NCI-H187 (cell line): ENCODE measurements around the gene PRKCI.
"Not testable (repeated sequence)": the region's sequence is repeated elsewhere in the genome, so short reads cannot be mapped to it uniquely, and the experiment has no call there.

Experiments
- DNase-seq, 2 experiments: peaks; one replicate each; lab custom pipeline; 2025; lab: John Stamatoyannopoulos, UW

PRKCI gene

DNA sequence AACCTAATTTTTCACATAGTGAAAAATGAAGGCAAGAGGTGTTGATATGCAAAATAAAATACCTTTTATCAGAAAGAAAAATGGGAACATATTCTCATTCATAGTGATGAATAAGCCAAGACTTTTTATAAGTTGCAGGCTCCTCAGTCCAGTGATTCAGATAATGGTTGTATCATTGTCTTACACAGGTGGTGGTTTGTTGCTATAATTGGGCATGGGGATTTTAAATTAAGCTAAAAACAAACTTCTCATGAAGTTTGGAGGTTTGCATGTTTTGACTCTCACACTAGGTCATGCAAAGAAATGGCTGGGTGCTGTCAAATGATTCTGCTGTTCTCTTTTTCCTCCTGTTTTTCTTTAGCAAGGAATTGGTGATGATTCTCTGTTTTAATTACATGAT lies 74.5 kb downstream of the PRKCI start:
- no peak for DNase-seq

DNA sequence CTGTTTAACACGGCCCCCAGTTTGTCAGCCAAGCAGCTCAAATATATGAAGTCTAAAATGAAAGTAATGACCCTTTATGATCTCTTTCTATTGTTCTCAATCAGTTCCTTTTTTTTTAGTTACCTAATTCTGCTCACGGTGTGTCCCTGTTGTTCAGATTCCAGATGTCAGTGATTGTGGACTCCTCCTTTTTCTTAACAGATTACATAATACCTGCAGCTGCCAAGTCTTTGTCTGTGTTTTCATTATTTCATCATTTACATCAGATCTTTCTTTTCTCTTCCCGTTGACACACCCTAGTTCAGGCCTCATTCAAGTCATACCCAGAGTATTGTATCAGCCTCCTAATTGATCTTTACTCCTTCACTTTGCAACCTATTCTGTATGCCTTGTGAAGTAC lies 79.2 kb downstream of the PRKCI start:
- DNase-seq, result no peak

DNA sequence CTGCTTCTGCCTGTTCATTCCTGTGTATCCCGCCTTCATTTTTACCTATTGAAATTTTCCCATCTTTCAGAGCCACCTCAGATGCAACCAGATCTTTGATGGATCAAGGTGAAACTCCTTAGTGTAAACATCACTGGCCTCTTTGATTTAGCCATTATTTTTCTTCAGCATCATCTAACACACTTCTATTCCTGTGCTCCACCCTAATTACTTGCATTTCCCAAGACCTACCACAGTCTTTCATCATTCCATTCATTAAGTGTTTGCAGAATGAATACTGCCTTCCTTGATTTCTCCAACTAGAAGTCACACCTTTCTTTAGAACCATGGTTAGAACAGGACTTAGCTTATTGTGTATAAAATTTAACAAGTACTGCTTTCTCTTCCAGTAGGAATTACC lies 79.8 kb downstream of the PRKCI start:
- no peak for DNase-seq

DNA sequence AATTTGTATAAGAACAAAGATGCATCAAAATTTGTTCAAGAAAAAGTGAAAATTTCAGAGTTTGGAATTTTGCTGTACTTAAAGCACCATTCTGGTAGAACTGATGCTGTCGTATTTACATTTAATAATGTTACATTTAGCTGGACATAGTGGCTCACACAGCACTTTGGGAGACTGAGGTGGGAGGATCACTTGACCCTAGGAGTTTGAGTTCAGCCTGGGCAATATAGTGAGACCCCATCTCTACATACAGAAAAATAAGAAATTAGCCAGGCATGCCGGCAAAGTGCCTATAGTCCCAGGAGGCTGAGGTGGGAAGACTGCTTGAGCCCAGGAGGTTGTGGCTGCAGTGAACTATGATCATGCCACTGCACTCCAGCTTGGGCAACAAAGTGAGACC lies 83.8 kb downstream of the PRKCI start:
- DNase-seq, result no peak

DNA sequence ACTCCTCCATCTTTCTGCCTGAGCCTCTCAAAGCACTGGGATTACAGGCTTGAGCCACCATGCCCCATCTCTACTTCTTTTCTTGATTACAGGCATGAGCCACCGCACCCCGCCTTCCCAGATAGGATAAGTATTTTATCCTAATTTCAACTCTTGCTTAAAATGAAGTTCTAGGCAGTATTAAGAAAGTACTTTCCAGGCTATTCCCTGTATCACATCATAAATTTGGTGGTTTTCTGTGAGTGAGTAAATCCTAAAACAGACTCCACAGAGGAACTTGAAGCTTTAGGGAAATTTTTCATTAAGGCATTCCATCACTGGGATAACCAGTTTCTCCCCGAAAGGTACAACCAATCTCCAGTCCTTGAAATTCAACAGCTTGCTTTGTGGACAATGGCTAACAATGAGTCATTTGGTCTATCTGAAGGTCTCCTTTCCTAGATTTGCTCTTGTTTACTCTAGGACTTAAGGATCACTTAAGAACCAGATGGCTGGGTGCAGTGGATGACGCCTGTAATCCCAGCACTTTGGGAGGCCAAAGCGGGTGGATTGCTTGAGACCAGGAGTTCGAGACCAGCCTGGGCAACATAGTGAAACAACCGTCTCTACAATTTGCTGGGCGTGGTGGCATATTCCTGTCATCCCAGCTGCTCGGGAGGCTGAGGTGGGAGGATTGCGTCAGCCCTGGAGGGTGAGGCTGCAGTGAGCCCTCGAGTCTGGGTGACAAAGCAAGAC lies 85.6 kb downstream of the PRKCI start:
- DNase-seq, result no peak

DNA sequence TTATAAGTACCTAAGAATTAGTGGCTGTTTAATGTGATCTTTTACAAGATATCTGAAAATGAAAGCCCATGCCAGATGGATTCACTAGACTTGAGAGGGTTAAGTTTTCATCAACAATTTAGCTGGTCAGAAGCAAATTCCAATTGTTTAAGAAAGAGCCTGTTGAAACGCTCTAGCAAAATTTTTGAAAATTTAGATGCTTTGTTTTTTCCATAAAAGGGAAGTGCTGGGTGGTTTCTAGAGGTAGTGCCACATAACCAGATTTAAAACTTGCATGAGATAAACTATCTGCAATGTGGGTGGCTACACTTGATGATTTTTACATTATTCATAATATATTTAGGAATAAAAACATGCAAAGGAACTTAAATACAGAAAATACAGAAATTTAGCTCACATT lies 86.8 kb downstream of the PRKCI start:
- no peak for DNase-seq

DNA sequence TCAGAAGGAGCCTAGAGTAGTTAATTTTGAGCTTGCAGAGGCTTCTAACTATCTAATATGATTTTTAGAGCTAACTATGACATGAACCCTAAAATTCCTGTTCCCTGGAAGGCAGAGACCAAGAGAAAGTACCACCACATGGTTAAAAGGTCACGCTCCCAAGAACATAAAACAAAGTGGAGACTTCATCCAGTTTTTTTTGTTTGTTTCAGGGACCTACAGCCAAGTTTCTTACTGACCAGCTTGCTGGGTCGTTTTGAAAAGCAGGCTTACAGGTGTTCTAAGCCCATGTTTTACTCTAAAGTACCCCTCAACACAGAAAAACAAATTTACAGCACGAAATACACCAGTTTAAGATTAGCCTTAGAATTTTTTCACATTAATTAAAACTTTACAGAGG lies 95.7 kb downstream of the PRKCI start:
- DNase-seq, result no peak

DNA sequence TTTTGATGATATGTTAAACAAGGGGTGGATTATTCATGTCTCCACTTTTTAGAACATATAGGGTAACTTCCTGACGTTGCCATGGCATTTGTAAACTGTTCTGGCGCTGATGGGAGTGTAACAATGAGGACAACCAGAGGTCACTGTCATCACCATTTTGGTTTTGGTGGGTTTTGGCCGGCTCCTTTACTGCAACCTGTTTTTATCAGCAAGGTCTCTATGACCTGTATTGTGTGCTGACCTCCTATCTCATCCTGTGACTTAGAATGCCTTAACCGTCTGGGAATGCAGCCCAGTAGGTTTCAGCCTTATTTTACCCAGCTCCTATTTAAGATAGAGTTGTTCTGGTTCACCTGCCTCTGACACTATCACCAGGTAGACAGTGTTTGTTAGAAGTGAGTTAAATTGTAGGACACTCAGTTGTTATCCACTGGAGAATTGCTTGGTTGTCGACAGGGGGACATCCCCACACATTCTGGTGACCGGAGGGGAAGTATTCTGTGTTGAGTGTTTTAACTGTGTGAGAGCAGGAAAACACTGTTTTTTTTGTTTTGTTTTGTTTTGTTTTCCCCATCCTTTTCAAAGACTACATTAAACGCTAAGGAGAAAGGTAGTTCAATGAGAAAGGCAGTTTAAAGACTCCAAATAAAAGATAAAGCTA lies 98.4 kb downstream of the PRKCI start:
- no peak for DNase-seq

DNA sequence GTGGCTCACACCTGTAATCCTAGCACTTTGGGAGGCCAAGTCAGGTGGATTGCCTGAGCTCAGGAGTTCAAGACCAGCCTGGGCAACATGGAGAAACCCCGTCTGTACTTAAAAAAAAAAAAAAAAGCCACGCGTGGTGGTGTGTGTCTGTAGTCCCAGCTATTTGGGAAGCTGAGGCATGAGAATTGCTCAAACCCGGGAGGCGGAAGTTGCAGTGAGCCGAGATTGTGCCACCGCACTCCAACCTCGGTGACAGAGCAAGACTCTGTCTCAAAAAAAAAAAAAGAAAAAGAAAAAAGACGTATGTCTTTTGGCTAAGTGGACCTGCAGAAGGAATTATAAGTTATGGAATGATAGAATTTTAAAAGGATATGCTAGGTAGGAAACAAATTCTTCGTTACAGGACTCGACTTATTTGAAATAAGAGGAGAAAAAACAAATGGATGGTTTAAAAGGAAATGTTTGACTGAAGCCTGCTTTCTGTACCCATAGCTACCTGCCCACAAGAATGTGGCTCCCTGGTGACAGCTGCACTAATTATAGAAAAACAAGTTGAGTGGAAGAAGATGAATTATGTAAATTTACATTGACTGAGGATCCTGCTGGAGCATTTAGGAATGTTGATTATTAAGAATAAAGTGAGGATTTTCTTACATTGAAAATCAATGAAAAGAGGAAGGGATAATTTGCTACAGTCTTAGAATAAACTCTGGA lies 99.3 kb downstream of the PRKCI start:
- DNase-seq, result no peak

DNA sequence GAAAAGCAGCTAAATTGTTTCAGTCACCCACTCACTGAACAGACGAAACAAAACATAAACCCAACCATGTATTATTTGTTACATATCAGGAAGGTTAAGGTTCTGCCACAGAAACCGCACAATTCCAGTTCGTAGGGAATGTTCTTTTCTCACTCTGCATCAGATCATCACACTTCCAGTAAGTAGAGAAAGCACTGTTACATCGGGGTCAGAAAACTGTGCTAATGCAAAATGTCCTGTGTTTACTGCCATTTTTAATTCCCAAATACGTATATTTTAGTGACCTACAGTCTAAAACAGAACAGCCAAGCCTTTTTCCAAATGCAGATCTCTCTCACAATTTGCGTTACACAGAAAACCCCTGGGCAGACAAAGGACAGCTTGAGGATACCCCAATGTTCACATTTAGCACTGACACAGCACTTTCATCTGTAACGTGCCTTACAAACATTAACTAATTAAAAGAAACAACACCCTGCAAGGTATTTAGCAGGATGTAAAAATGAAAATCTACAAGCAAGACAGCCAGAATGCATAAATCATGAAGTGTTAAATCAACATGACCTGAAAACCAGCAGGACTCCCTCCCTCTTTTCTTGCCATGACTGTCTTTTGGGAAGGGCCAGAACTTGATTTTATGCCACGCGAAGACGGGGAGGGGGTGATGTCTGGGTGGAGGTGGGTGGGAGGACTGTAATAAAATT lies 100.5 kb downstream of the PRKCI start:
- no peak for DNase-seq

DNA sequence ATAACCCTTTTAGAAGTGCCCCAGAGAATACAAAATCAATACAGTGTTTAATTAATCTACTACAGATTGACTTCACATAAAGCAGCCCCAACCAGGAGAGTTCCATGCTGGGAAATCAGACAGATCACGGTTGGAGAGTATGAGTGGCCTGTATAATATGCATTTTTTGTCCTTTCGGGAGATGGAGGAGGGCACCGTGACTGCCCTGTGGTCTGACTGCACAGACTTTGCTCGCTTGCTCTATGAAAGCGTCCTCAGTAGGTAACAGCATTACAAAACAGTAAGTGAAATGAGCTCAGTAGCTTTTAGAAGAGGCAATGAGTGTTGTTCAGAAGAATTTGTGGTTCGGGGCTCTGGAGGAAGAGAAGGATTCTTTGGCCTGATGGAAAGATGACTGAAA lies 101.1 kb downstream of the PRKCI start:
- DNase-seq, result no peak

DNA sequence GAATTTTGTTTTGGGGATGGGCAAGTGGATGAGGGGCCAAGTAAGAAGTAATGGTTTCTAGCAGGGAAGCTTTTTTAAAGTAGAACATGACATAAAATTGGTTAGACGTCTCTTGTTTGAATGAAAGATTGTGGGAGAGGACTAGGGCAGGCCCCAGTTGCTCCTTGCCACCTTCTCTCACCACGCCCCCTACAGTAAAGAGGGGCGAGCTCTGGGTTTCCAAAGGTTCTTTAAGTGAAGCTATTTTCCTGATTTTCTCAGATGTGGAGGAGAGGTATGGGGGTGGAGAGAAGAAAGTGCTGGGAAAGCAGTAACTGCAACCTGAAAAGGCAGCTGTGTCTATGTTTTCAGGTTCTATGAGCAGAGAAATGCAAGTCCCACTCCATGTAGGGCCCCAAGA lies 102.7 kb downstream of the PRKCI start:
- DNase-seq, result no peak

DNA sequence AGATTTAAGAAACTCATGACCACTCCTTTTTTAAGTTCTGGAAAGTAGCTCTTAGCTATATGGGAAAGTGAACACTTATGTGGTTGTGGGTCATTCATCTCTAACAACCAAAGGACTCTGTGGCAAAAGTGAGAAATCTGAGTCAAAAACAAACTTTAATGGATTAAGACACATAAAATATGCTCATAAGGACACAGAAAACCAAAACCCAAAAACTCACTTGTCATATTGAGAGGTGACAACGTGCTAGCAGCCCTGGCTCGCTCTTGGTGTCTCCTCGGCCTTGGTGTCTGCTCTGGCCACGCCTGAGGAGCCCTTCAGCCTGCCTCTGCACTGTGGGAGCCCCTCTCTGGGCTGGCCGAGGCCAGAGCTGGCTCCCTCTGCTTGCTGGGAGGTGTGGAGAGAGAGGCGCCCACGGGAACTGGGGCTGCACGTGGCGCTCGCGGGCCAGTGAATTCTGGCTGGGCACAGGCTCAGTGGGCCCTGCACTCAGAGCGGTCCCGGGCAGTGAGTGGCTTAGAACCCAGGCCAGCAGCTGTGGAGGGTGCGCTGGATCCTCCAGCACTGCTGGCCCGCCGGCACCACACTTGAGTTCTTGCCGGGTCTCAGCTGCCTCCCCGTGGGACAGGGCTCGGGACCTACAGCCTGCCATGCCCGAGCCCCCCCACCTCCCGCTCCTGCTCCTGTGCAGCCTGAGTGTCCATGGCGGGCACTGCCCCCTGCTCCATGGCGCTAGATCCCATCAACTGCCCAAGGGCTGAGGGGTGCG lies 105.0 kb downstream of the PRKCI start:
- DNase-seq, result no peak

DNA sequence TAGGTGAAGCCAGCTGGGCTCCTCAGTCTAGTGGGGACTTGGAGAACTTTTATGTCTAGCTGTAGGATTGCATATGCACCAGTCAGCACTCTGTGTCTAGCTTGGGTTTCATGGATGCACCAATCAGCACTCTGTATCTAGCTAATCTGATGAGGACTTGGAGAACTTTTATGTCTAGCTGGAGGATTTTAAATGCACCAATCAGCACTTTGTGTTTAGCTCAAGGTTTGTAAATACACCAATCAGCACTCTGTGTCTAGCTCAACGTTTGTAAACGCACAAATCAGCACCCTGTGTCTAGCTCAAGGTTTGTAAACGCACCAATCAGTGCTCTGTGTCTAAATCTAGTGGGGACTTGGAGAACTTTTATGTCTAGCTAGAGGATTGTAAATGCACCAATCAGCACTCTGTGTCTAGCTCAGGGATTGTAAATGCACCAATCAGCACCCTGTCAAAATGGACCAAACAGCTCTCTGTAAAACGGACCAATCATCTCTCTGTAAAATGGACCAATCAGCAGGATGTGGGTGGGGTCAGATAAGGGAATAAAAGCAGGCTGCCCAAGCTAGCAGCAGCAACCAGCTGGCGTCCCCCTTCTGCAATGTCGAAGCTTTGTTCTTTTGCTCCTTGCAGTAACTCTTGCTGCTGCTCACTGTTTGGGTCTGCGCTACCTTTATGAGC lies 105.8 kb downstream of the PRKCI start:
- DNase-seq, result not testable (repeated sequence)

DNA sequence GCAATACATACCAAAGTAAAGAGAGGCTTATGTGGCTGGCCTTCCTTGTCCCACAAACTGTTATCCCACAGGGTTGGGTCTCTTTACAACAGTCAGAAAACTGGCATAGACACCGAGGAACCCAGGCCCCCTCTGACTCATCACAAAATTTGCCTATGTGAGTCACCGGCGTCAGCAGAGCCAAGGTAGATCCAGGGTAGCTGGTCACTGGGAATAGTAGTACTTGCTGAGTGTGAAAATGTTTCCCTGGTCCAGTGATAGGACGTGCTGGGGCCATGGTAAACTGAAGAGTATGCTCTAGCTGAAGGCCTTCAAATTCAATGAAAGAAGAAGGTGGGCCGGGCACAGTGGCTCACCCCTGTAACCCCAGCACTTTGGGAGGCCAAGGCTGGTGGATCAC lies 108.1 kb downstream of the PRKCI start:
- DNase-seq, result no peak

DNA sequence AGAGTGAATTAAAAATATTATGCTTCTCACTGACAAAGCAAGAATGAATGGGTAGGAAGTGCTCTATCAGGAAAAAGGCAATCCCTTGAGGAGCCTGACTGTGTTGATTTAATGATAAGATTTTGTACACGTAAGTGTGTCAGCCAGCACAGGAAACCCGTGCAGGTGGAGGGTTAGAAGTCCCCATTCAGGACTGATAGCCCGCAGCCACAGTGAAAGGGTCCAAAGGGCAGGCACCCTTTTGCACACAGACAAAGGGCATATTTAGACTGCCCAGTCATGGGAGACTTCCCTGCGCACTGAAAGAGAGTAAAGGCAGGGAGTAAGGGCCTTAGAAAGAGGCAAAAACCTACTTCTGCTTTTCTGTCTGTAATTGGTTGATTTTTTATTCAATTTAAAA lies 108.9 kb downstream of the PRKCI start:
- no peak for DNase-seq

DNA sequence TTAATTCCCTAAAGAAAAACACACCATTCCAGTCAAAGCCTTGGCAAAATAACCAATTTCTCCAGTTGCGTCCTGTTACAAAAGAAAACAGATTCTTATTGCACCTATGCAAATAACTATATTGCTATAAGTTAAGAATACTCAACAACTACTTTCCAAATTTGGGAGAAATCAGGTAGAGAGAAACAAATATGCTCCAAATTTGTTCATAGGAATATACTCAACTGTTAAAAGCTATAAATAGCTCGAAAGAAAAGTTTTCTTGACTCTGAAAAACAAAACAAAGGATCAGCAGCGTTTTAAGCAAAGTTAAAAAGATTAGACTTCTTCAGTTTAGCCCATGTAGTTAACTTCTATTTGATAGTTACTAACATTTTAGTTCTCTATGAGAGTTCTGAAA lies 115.2 kb downstream of the PRKCI start:
- DNase-seq, result no peak

DNA sequence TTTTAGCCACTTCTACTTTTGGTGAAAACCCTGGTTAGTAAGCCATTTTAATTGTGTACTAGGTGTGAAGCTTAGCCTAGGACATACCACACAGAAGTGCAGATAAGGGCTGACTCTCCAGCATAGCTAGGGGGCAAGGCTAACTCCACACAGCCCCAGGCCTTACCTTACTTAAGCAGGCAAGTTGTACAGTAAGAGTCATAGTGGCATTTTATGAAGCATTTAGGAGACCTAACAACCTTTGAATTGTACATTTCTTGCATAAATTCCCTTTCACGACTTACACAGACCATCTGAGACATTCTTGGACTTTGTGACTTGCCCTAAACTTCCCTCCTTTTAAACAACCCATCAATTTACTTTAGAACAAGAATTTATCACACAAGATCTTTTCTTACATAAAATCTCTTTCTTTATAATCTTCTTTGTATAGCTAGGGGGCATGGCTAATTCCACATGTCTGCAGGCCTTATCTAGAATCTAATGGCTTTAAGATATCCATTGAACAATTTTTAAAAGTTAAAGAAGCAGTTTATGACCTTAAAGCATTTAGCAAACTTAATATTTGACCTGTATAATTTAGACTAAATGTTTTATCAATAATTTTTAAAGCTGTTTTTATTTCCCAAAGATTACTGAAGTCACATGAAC lies 116.6 kb downstream of the PRKCI start:
- no peak for DNase-seq

DNA sequence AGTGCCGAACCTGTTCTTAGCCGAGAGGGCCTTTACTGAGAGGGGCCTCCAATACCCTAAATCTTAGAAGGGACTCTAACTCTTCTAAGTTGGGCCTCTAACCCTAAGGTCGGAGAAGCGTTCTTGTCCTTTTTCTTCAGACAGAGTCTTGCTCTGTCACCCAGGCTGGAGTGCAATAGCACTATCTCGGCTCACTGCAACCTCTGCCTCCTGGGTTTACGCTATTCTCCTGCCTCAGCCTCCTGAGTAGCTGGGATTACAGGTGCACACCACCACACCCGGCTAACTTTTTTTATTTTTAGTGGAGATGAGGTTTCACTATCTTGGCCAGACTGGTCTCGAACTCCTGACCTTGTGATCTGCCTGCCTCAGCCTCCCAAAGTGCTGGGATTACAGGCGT lies 120.0 kb downstream of the PRKCI start:
- not testable (repeated sequence) for DNase-seq

DNA sequence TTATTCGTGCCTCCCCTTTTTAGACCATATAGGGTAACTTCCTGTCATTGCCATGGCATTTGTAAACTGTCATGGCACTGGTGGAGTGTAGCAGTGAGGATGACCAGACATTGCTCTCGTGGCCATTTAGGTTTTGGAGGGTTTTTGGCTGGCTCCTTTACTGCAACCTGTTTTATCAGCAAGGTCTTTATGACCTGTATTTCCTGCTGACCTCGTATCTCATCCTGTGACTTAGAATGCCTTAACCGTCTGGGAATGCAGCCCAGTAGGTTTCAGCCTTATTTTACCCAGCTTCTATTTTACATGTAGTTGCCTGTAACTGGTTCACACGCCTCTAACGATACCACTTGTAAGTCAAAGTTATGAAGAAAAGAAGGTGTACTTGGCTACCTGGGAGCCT lies 121.6 kb downstream of the PRKCI start:
- DNase-seq, result not testable (repeated sequence)

DNA sequence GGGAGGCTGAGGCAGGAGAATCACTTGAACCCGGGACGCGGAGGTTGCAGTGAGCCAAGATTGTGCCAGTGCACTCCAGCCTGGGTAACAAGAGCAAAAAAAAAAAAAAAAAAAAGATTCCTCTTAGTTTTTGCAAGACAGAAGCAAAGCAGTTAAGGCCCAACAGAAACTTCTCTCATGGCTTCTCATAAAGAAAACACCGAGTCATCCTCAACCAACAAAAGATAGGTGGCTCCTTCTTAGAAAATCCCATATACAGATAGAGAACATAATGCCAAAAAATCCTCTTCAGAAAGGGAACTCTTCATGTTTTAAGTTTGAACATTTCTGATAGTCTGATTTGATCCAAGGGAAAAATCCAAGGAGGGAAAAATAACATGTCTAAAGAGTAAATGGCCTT lies 122.7 kb downstream of the PRKCI start:
- DNase-seq, result no peak
